GM18868 (cell line): ENCODE measurements around the gene CELSR1.

Experiments
- ATAC-seq: cut with Tn5 transposase; IDR thresholded peaks from one replicate; pipeline ENCODE4 v1.9.1; 2021; ENCODE audit warnings: mild to moderate bottlenecking, moderate library complexity; ENCODE audit not compliant: unreplicated experiment

Gene CELSR1

GRCh38 chr22:46551996-46552395 lies 14.6 kb upstream of the CELSR1 start:
- ATAC-seq = no peak

DNA sequence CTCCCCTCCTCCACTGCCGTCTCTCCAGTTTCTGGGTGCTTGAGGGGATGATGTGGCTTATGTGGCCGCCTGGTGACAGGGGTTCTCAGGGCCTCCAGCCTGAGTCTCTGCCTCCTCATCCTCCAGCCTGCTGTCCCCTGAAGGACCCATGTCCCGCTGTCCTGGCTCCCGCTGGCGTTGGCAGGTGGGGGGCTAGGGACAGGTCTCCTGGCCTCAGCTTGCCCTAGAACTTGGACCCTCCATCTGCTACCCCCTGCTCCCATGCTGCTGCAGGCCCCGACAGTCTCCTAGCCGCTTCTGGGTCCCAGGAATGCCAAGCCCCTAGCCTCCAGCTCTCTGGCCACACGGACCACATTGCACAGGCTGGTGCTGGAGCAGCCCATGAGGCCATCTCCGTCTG lies 13.9 kb upstream of the CELSR1 start:
- no peak for ATAC-seq

DNA sequence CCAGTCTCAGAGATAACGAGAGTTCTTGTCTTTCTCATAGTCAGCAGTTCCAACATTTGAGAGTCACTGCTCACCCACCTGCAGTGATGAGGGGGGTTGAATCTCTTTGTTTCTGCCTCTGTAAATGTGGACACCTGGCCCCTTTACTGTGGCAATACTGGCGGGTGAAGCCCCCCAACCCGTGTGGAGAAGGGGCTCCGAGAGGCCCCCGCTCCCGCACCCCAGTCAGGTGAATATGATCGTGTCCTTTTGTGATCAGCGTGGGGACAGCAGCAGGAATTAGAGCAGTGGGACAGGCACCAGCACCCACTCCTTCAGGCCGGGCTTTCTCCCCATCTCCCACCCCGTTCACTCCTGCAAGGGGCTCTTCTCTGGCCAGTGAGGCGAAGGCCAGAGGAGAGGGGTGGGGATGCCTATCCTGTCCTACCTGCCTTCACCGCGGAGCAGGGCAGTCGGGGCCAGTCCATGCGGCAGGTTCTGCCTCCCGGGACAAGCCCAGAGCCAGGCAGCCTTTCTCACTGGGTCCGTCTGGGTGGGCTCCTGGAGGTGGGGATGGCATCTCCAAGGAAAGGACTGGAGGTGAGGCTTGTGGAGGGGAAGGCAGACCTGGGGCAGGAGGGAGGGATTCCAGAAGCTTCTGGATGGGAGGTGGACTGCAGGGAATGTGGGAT lies 12.7 kb upstream of the CELSR1 start:
- ATAC-seq = no peak

DNA sequence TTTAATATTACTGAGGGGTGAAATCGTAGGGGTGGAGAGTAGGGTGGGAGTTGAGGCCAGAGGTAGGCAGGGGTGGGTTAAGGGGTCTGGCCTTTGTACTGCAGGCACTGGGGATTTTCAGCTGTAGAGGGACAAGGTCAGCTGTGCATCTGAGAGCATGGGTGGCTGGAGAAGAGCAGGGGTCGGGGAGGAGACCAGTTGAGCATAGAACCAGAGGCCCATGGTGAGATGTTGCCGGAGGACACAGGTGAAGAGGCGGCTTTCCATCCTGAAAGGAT lies 12.1 kb upstream of the CELSR1 start:
- ATAC-seq = no peak

DNA sequence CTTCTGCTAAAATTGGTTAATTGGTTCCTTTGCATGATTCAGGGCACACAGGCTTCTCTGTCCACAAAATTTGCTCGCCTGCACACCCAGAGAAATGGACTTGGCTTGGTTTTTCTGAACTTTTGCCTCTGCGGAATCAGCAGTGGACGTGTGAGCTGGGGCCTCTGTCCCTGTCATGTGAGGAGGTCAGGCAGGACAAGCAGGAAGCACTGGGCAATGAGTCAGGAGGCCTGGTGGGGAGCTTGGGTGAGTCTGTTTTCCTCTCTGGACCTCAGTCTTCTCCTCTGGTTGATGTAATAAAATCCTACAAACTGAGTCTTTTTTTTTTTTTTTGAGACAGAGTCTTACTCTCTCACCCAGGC lies 10.4 kb upstream of the CELSR1 start:
- no peak for ATAC-seq

- no peak for ATAC-seq
Measured at GRCh38 chr22:46547179-46547882, 9.9 kb upstream of the CELSR1 start.

GRCh38 chr22:46546466-46547178 lies 9.2 kb upstream of the CELSR1 start:
- no peak for ATAC-seq

GRCh38 chr22:46545086-46545792 lies 7.8 kb upstream of the CELSR1 start:
- ATAC-seq = no peak

DNA sequence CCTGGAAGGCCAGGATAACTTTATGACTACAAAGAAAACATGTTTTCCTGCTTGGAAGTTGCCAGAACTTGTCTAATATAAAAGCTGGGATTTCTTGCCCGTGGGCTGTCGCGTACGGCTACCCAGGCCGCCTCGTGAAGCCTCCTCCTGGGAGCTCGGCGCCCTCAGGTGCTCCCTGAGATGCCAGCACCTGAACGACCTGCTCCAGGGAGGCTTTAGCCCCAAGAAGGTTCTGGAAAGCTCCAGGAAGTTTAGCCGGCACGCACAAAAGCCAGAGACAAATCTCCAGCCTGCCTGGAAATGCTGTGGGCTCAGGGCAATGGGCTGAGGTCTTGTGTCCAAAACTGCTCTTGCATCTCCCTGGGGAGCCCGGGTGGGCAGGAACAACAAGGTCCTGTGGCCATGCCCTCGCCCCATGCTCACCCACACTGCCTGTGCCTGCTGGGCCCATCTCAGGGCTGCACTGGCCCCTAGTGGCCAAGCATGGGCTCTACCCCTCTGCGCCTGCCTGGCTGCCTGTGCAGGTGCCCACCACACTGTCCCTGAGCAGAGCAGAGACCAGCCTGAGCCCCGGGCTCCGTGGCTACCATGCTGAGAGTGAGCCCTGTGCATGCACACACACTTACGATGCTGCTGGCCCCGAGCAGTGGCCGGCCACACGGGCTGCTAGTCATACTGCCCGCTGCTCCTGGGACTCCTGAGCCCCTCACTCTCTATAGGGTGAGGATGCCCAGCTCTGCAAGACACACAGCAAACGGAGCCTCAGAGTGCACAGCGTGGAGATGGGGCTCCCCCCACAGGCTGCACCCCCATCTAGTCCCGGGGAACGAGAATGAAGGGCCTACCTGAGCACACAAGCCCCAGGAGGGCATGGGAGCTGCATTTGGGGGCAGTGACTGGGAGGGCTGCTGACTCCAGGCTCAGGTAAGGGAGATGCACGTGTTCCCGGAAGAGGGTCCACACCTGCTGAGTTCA lies 4.9 kb upstream of the CELSR1 start:
- ATAC-seq = peak; percentile 61

- ATAC-seq = no peak
Measured at GRCh38 chr22:46541536-46541935, 4.1 kb upstream of the CELSR1 start.

- ATAC-seq = no peak
Measured at GRCh38 chr22:46540874-46541273, 3.5 kb upstream of the CELSR1 start.

DNA sequence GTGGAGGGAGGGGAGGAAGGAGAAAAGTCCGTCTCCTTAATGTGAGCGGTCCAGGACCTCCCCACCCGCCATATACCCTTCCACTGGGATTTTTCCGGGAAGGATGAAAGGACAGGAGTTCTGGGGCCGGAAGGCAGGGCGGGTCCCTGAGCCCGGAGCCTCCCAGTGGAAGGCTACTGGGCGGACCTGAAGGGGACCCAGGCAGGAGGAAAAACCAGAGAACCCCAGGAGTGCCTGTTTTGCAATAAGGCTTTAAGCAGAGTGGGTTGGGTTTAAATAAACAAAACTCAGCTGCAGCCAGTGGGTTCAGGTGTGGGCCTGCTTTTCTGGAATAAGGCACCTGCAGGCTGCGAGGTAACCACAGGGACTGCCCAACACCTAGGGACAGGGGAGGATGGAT lies 1.7 kb upstream of the CELSR1 start:
- ATAC-seq = no peak

DNA sequence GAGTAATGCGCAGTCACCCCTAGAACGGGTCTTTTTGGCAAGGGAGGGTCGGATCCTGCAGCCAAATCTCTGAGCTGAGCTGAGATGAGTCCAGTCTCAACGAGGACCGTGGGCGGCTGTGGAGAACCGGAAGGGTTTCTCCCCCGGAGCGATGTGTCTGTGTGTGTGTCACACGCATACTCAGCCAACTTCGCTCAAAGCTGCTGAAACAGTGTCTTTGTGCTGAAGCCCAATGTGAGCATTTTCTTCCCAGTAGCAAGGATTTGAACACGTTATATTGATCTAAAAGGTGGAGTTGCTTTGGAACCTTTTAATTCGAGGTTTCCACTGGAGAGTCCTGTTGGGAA lies 1.4 kb upstream of the CELSR1 start:
- no peak for ATAC-seq

DNA sequence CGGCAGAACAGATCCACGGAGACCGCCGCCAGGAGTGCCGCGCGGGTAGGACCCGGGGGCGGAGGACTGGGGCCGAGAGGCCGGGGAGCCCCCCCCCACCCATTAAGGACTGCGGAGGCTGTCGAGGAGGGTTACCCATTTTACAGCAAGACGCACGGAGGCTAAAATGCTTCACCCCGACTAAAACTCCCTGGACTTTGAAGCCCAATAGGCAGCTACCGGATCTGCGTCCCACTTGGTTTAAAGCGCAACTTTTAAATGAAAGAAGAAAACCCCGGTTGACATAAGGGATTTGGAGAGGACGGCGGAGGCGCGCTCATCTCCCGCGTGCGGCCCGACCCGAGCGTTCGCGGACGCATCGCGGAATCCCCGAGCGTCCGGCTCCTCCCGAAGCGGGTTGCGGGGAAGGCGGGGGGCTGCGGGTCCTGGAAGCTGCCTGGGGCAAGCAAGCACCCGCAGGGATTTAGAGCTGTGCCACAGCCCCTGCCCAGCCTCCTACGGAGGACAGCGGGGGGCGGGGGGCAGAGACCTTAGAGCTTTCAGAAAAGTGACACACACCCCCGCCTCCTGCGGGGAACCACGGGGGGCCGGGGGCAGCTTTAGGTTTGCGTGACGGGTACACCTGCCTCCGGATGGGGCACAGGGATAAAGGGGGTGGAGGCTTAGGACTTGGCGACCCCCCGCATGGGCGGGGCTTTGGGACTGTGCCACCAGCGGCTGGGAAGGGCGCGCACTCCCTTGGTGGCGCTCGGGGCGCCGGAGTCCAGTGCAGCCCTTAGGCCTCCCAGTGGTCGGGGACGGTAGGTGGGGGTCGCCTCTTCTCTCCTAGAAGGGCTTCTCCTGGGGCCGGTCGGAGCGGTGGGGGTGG lies 760 bp upstream of the CELSR1 start:
- no peak for ATAC-seq

DNA sequence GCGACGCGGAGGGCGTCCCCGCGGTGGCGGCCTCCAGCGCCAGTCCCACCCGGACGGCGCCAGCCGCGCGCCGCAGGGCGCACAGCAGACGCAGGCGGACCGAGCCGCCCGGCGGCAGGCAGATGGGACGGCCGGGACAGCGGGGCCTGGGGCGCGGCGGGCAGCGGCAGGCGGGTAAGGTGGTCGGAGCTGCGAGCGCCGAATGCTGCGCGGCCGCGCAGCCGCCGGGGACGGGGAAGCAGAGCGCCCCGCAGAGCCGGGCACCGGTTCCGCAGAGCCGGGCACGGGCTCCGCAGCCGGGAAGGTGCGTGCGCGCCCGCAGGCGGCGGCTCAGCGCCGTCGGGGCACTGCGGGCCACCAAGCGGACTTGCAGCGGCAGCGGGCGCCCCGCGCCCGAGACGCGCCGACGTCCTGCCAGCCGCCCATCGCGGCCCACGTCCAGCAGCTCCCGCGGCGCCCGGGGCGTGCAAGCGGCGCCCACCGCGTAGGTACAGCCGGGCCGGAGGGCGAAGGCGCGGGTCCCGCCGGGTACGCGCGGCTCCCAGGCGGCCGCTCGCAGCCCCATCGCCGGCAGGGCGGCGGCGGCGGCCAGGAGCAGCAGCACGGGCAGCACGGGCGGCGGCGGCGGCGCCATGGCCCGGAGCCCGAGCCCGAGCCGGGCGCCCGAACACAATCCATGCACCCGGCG lies 739 bp downstream of the CELSR1 start:
- ATAC-seq = no peak

- no peak for ATAC-seq
Measured at GRCh38 chr22:46535876-46536536, 1.4 kb downstream of the CELSR1 start.

- ATAC-seq = no peak
Measured at GRCh38 chr22:46534901-46535630, 2.4 kb downstream of the CELSR1 start.

DNA sequence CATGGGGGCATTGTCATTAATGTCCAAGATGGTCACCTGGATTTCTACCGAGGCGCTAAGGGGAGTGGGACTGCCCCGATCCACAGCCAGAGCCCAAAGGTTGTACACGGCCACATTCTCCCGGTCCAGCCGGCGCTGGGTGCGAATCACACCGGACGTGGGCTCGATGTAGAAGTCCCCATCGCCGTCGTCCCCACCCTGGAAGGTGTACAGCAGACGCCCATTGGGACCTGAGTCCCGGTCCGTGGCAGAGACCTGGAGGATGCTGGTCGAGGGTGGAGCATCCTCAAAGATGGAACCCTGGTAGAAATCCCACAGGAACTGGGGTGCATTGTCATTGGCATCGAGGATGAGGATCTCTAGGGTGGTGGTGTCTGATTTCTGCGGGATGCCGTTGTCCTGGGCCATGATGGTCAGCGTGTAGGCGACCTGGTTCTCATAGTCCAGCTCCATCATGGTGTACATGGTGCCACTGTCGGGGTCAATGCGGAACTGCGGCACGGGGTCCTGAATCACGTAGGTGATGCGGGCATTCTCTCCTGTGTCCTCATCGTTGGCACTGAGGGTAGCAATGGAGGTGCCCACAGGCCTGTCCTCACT lies 3.1 kb downstream of the CELSR1 start:
- ATAC-seq = no peak
